CD4-positive, alpha-beta T cell treated with Interleukin-17A for 1 hour (primary cell): ENCODE data around the gene GIMAP8.
"Not testable (repeated sequence)": the region's sequence is repeated elsewhere in the genome, so short reads cannot be mapped to it uniquely, and the experiment has no call there.

Source experiments
- DNase-seq: peaks from one replicate; pipeline ENCODE4 v3.0.0-alpha.2; 2020

Gene GIMAP8

GRCh38 chr7:150516956-150517745 lies 66.7 kb downstream of the GIMAP8 start:
- DNase-seq: peak; percentile 53

- no peak for DNase-seq
Measured at GRCh38 chr7:150519310-150519709, 68.9 kb downstream of the GIMAP8 start.

GRCh38 chr7:150520145-150520544 lies 69.7 kb downstream of the GIMAP8 start:
- DNase-seq: peak; percentile 41

DNA sequence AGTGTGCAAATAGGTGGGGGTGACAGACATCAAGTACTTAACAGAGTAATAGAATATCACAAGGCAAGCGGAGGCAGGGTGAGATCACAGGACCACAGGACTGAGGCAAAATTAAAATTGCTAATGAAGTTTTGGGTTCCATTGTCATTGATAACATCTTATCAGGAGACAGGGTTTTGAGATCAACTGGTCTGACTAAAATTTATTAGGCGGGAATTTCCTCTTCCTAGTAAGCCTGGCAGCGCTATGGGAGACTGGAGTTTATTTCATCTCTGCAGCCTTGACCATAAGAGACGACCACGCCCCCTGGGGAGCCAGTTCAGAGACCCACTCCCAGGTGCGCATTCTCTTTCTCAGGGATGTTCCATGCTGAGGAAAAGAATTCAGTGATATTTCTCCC lies 72.5 kb downstream of the GIMAP8 start:
- DNase-seq: not testable (repeated sequence)

GRCh38 chr7:150524018-150524417 lies 73.6 kb downstream of the GIMAP8 start:
- no peak for DNase-seq
